GM08714 (cell line): ENCODE measurements around the gene PWP1.
"Not testable (repeated sequence)": the region's sequence is repeated elsewhere in the genome, so short reads cannot be mapped to it uniquely, and the experiment has no call there.

ENCODE experiments used
- H3K4me3 ChIP-seq: fragments of 200-500 bp; sonication (Bioruptor generic); 2 replicates; pipeline ENCODE4 v1.5.1; 2014; ENCODE audit warnings: mild to moderate bottlenecking, low read length, inconsistent platforms
- ZNF274 ChIP-seq: IDR thresholded peaks from 2 replicates; pipeline ENCODE4 v1.6.1; 2012; ENCODE audit warnings: mild to moderate bottlenecking, low read depth, low read length

Gene PWP1

DNA sequence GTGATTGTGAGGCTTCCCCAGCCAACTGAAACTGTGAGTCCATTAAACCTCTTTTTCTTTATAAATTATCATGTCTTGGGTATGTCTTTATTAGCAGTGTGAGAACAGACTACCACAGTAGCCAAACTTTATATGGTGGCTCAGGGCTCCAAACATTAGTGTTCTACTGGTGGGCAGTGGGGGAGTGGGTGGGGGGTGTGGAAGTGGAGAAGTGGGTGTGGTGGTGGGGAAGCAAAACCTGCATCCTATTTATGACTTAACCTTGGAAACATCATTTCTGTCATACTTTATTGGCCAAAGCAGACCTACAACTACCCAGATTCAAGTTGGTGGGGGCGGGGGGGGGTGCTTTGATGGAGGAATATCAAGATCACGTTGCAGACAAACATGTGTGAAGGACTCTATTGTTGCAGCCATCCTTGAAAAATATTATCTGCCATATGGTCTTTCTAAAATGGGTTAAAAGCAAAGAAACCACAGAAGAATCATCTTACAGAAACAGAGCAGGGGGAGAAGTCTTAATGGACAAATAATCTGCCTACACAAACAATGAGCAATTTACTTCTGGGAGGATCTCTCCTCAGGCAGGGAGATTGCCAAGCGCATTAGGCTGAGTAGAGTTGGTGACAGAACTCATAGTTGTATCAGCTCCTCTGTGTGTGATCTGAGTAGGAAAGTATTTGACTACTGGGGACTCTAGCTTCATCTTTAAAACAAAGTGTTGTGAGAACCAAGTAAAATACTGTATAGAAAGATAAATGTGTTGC, 1.4 kb upstream of the PWP1 start:
- no peak overlapping the region for H3K4me3 ChIP-seq

GRCh38 chr12:107684990-107685359, 624 bp upstream of the PWP1 start:
- peak overlapping the region; percentile 95 for H3K4me3 ChIP-seq
- TF ChIP-seq ZNF274: no peak

More for the DNA sequence above, 1.4 kb upstream of the PWP1 start:
- TF ChIP-seq ZNF274: no peak

GRCh38 chr12:107695772-107696171, 10.2 kb downstream of the PWP1 start:
- not testable (repeated sequence) for H3K4me3 ChIP-seq

DNA sequence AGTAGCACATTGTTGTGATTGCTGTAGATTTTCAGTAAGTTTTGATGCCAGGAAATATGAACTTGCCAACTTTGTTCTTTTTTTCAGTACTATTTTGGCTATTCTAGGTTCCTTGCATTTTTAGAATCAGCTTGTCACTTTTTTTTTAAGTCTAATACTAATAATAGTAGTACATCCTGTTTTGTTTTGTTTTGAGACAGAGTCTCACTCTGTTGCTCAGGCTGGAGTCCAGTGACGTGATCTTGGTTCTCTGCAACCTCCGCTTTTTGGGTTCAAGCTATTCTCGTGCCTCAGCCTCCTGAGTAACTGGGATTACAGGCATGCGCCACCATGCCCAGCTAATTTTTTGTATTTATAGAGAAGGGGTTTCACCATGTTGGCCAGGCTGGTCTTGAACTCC, 16.5 kb downstream of the PWP1 start:
- TF ChIP-seq ZNF274: no peak
- no peak overlapping the region for H3K4me3 ChIP-seq

- TF ChIP-seq ZNF274: no peak
Measured at GRCh38 chr12:107704041-107704440, 18.4 kb downstream of the PWP1 start.

DNA sequence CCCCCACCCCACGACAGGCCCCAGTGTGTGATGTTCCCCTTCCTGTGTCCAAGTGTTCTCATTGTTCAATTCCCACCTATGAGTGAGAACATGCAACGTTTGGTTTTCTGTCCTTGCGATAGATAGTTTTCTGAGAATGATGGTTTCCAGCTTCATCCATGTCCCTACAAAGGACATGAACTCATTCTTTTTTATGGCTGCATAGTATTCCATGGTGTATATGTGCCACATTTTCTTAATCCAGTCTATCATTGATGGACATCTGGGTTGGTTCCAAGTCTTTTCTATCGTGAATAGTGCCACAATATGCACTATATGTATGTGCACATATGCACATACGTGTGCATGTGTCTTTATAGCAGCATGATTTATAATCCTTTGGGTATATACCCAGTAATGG, 19.9 kb downstream of the PWP1 start:
- H3K4me3 ChIP-seq: not testable (repeated sequence)

More at GRCh38 chr12:107704041-107704440, 18.4 kb downstream of the PWP1 start:
- no peak overlapping the region for H3K4me3 ChIP-seq

GRCh38 chr12:107715780-107716179, 30.2 kb downstream of the PWP1 start:
- TF ChIP-seq ZNF274: no peak
- no peak overlapping the region for H3K4me3 ChIP-seq

DNA sequence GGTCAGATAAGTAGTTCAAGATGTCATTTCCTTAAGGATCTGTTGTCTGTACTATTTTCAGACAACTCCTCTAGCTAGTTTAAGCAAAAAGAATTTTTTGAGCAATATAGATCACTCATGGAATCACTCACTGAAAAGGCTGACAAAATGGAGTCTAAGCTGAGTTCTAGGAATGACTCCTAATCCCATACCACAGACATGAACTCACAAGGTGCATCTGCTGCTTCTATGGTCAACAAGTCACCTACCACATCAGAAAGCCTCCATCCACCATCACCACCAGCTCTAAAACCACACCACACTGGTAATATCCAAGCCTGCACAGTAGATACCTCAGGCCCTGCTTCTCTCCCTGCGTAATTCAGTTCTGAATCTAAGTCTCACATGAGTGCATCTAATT, 33.0 kb downstream of the PWP1 start:
- no peak for TF ChIP-seq ZNF274
- no peak overlapping the region for H3K4me3 ChIP-seq

DNA sequence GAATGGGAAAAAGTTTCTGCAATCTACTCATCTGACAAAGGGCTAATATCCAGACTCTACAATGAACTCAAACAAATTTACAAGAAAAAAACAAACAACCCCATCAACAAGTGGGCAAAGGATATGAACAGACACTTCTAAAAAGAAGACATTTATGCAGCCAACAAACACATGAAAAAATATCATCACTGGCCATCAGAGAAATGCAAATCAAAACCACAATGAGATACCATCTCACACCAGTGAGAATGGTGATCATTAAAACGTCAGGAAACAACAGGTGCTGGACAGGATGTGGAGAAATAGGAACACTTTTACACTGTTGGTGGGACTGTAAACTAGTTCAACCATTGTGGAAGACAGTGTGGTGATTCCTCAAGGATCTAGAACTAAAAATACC, 41.7 kb downstream of the PWP1 start:
- not testable (repeated sequence) for H3K4me3 ChIP-seq

DNA sequence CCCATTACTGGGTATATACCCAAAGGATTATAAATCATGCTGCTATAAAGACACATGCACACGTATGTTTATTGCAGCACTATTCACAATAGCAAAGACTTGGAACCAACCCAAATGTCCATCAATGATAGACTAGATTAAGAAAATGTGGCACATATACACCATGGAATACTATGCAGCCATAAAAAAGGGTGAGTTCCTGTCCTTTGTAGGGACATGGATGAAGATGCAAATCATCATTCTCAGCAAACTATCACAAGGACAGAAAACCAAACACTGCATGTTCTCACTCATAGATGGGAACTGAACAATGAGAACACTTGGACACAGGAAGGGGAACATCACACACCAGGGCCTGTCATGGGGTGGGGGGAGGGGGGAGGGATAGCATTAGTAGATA, 42.1 kb downstream of the PWP1 start:
- not testable (repeated sequence) for H3K4me3 ChIP-seq

GRCh38 chr12:107730618-107731341, 45.2 kb downstream of the PWP1 start:
- TF ChIP-seq ZNF274: no peak
- no peak overlapping the region for H3K4me3 ChIP-seq

- no peak for TF ChIP-seq ZNF274
- no peak overlapping the region for H3K4me3 ChIP-seq
Measured at GRCh38 chr12:107731366-107731765, 45.8 kb downstream of the PWP1 start.

DNA sequence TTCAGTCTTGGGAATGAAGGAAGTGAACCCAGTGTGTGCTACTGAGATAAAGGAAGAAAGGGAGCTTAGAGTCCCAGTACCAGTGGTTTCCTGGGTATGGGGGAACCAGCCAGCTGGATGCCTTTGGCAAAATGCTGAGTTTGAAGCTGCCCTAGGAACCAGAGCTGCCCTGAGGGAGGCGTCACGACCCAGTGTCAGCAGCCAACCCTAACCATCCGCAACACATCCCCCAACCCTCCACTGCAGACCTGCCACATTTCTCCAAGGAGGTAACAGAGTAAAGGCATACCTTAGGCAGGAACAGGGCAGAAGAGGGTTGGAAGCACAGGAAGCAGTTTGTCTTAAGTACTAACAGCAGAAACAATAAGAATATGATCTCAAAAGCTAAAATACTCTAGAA, 46.8 kb downstream of the PWP1 start:
- no peak overlapping the region for H3K4me3 ChIP-seq
- no peak for TF ChIP-seq ZNF274

DNA sequence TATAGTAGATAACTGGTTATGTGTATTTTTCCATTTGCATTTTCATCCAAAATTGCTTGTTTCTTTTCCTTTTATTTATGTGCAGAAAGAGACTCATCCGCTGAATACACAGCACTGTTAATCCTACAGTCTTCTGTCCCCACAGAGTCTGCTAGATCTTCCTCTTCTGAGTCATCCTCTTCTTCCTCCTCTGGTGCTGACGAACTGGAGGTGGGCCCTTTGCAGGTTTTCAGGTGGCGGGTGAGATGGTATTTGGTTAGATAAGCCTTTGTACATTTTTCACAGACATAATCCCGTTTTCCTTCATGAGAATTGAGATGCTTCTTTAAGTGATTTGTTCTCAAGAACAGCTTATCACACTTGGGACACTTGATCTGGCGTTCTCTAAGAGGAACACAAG, 48.5 kb downstream of the PWP1 start:
- no peak for TF ChIP-seq ZNF274

DNA sequence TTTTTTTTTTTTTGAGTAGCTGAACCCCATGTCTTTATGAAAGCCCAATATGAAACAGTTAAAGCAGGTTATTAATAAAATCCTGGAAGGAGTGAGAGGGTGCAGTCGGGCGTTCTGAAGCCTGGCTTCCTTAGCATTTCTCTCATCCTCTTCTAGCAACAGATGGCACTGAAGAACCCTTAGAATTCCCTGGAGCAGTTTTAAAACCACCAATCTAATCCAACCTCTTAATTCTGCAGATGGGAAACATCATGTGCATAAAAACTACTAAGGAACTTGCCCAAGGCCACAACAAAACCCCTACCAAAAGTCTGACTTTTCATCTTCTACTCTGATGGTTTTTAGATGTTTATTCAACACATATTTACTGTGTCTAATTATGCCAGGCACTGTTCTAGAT, 50.2 kb downstream of the PWP1 start:
- no peak for TF ChIP-seq ZNF274
- no peak overlapping the region for H3K4me3 ChIP-seq

More for the DNA sequence above, 48.5 kb downstream of the PWP1 start:
- no peak overlapping the region for H3K4me3 ChIP-seq

GRCh38 chr12:107736914-107737313, 51.3 kb downstream of the PWP1 start:
- no peak for TF ChIP-seq ZNF274
- H3K4me3 ChIP-seq: no peak overlapping the region
